HEK293 (cell line): Measurements from ENCODE around the gene BAZ2B.

Experiments used
- GLIS1 ChIP-seq: fragments of 450-650 bp; formaldehyde crosslinking; IDR thresholded peaks from 2 replicates; pipeline ENCODE4 v1.5.1; 2016; ENCODE audit warnings: missing biosample characterization, missing genetic modification characterization
- GLIS2 ChIP-seq: fragments of 450-650 bp; formaldehyde crosslinking; IDR thresholded peaks from 2 replicates; pipeline ENCODE4 v1.5.1; 2016; ENCODE audit warnings: missing biosample characterization, missing genetic modification characterization
- IKZF3 ChIP-seq: fragments of 450-650 bp; IDR thresholded peaks from 2 replicates; pipeline ENCODE4 v1.5.0; 2018; ENCODE audit warnings: missing biosample characterization, mild to moderate bottlenecking, missing genetic modification characterization, moderate library complexity
- KLF16 ChIP-seq: fragments of 450-650 bp; formaldehyde crosslinking; IDR thresholded peaks from 2 replicates; pipeline ENCODE4 v1.5.1; 2017; ENCODE audit warnings: missing biosample characterization, missing genetic modification characterization
- SP2 ChIP-seq: fragments of 450-650 bp; formaldehyde crosslinking; IDR thresholded peaks from 2 replicates; pipeline ENCODE4 v1.5.1; 2016; ENCODE audit warnings: missing biosample characterization, missing genetic modification characterization
- SP3 ChIP-seq: fragments of 450-650 bp; formaldehyde crosslinking; IDR thresholded peaks from 2 replicates; pipeline ENCODE4 v1.5.1; 2016; ENCODE audit warnings: missing biosample characterization, missing genetic modification characterization
- TCF7L2 ChIP-seq: IDR thresholded peaks from 2 replicates; pipeline ENCODE4 v1.6.1; 2011; ENCODE audit warnings: low read depth, mild to moderate bottlenecking, inconsistent platforms, low read length, moderate library complexity, borderline replicate concordance
- ZBTB17 ChIP-seq: fragments of 450-650 bp; formaldehyde crosslinking; IDR thresholded peaks from 2 replicates; pipeline ENCODE4 v1.5.1; 2016; ENCODE audit warnings: missing biosample characterization, missing genetic modification characterization
- ZBTB20 ChIP-seq: fragments of 450-650 bp; formaldehyde crosslinking; IDR thresholded peaks from 2 replicates; pipeline ENCODE4 v1.5.1; 2016; ENCODE audit warnings: missing biosample characterization, missing genetic modification characterization
- ZFP37 ChIP-seq: fragments of 450-650 bp; formaldehyde crosslinking; IDR thresholded peaks from 2 replicates; pipeline ENCODE4 v1.5.1; 2016; ENCODE audit warnings: missing biosample characterization, missing genetic modification characterization
- ZNF169 ChIP-seq: fragments of 450-650 bp; formaldehyde crosslinking; IDR thresholded peaks from 2 replicates; pipeline ENCODE4 v1.5.1; 2016; ENCODE audit warnings: missing biosample characterization, missing genetic modification characterization
- ZNF2 ChIP-seq: fragments of 450-650 bp; formaldehyde crosslinking; IDR thresholded peaks from 2 replicates; pipeline ENCODE4 v1.5.1; 2016; ENCODE audit warnings: missing biosample characterization, missing genetic modification characterization
- ZNF335 ChIP-seq: fragments of 450-650 bp; formaldehyde crosslinking; conservative IDR thresholded peaks from 2 replicates; pipeline ENCODE4 v1.5.1; 2016; ENCODE audit warnings: missing biosample characterization, missing genetic modification characterization
- ZNF341 ChIP-seq: fragments of 450-650 bp; formaldehyde crosslinking; IDR thresholded peaks from 2 replicates; pipeline ENCODE4; 2016; ENCODE audit warnings: low read depth, missing biosample characterization, missing genetic modification characterization
- ZNF366 ChIP-seq: fragments of 450-650 bp; formaldehyde crosslinking; conservative IDR thresholded peaks from 2 replicates; pipeline ENCODE4 v1.5.1; 2016; ENCODE audit warnings: missing biosample characterization, missing genetic modification characterization
- ZNF37A ChIP-seq: fragments of 450-650 bp; IDR thresholded peaks from 2 replicates; pipeline ENCODE4 v1.5.1; 2018; ENCODE audit warnings: missing biosample characterization, missing genetic modification characterization
- ZNF48 ChIP-seq: fragments of 450-650 bp; formaldehyde crosslinking; IDR thresholded peaks from 2 replicates; pipeline ENCODE4 v1.5.1; 2016; ENCODE audit warnings: missing biosample characterization, missing genetic modification characterization
- ZNF510 ChIP-seq: fragments of 450-650 bp; formaldehyde crosslinking; IDR thresholded peaks from 2 replicates; pipeline ENCODE4 v1.5.1; 2018; ENCODE audit warnings: mild to moderate bottlenecking, missing genetic modification characterization, missing biosample characterization; ENCODE audit not compliant: insufficient replicate concordance
- ZNF629 ChIP-seq: fragments of 450-650 bp; formaldehyde crosslinking; IDR thresholded peaks from 2 replicates; pipeline ENCODE4 v1.5.1; 2017; ENCODE audit warnings: missing biosample characterization, missing genetic modification characterization
- ZNF776 ChIP-seq: fragments of 450-650 bp; formaldehyde crosslinking; IDR thresholded peaks from 2 replicates; pipeline ENCODE4 v1.5.0; 2017; ENCODE audit warnings: missing biosample characterization, missing genetic modification characterization, borderline replicate concordance
- ZNF791 ChIP-seq: fragments of 450-650 bp; formaldehyde crosslinking; IDR thresholded peaks from 2 replicates; pipeline ENCODE4 v1.5.1; 2016; ENCODE audit warnings: missing biosample characterization, missing genetic modification characterization
- TF ChIP-seq, protein P1 (sequence below): fragments of 450-650 bp; formaldehyde crosslinking; optimal IDR thresholded peaks from 2 replicates; pipeline ENCODE3; 2016; ENCODE audit warnings: missing biosample characterization, mild to moderate bottlenecking, missing genetic modification characterization
- TF ChIP-seq, protein P2 (sequence below): fragments of 450-650 bp; formaldehyde crosslinking; IDR thresholded peaks from 2 replicates; pipeline ENCODE4 v1.5.1; 2017; ENCODE audit warnings: missing biosample characterization, missing genetic modification characterization
- TF ChIP-seq, protein P3 (sequence below): fragments of 450-650 bp; IDR thresholded peaks from 2 replicates; pipeline ENCODE4 v1.5.1; 2018; ENCODE audit warnings: missing biosample characterization, missing genetic modification characterization
- TF ChIP-seq, protein P4 (sequence below): fragments of 450-650 bp; formaldehyde crosslinking; IDR thresholded peaks from 2 replicates; pipeline ENCODE4 v1.5.1; 2016; ENCODE audit warnings: missing biosample characterization, missing genetic modification characterization

The BAZ2B gene

DNA sequence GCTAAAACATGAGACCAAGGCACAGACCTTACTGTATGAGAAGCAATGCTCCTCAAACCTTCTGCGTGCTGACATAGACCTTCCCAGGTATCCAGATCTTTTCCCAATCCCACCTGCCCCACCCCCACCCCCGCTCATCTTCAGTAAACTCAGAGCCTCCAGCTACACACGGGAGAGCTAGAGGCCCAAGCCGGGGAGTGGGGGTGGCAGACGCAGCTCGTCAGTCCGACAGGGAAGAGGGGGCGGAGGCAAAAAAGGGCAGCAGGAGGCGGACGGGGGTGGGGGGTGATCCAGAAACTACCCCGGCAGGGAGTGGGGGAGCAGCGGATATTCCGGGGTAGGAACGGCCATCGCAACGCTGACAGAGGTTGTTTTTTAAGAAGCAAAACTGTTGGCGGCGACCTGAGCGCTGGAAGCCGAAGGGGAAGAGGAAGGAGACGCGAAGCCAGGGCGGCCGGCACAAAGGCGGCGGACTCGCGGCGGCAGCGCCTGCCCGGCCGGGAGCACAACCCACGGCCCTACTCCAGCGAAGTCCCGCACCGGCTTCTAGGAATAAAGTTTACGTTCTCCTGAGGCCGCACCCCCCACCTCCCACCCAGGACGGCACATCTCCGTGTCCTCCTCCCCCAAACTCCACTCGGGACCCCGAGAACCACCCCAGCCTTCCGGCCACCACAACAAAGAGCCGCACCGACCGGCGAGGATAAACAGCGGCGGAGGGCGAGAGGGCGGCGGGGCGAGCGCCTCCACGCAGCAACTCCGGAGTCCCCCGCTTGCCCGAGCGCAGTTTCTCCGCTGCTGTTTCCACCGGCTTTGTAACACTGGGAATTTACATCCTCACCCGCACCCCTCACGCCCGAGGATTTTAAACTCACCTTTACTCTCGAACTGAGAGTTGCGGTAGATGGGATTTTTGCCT is 722 bp downstream of the BAZ2B start (continued):
- peak; percentile 60 for TF ChIP-seq GLIS1 (tag by site-specific recombination)
- peak; percentile 10; the same call in 1 of the 2 replicates for TF ChIP-seq ZNF629
- TF ChIP-seq, protein P1, sequence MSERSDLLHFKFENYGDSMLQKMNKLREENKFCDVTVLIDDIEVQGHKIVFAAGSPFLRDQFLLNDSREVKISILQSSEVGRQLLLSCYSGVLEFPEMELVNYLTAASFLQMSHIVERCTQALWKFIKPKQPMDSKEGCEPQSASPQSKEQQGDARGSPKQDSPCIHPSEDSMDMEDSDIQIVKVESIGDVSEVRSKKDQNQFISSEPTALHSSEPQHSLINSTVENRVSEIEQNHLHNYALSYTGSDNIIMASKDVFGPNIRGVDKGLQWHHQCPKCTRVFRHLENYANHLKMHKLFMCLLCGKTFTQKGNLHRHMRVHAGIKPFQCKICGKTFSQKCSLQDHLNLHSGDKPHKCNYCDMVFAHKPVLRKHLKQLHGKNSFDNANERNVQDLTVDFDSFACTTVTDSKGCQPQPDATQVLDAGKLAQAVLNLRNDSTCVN (tag by site-specific recombination) = peak; percentile 31
- TF ChIP-seq ZNF366 (tag by site-specific recombination) = peak; percentile 29; the same call in 1 of the 2 replicates
- peak; percentile 79 for TF ChIP-seq ZBTB17 (tag by site-specific recombination)
- TF ChIP-seq SP2 (tag by site-specific recombination) = peak; percentile 41; the same call in 1 of the 2 replicates
- no peak for TF ChIP-seq ZNF510
- peak; percentile 68; the same call in 1 of the 2 replicates for TF ChIP-seq TCF7L2
- 0 out of 2 replicates have a peak, but pooled peaks have one; percentile 40 for TF ChIP-seq KLF16 (tag by site-specific recombination)
- peak; percentile 92 for TF ChIP-seq ZNF341
- no peak for TF ChIP-seq ZNF37A (tag by site-specific recombination)
- TF ChIP-seq, protein P2, sequence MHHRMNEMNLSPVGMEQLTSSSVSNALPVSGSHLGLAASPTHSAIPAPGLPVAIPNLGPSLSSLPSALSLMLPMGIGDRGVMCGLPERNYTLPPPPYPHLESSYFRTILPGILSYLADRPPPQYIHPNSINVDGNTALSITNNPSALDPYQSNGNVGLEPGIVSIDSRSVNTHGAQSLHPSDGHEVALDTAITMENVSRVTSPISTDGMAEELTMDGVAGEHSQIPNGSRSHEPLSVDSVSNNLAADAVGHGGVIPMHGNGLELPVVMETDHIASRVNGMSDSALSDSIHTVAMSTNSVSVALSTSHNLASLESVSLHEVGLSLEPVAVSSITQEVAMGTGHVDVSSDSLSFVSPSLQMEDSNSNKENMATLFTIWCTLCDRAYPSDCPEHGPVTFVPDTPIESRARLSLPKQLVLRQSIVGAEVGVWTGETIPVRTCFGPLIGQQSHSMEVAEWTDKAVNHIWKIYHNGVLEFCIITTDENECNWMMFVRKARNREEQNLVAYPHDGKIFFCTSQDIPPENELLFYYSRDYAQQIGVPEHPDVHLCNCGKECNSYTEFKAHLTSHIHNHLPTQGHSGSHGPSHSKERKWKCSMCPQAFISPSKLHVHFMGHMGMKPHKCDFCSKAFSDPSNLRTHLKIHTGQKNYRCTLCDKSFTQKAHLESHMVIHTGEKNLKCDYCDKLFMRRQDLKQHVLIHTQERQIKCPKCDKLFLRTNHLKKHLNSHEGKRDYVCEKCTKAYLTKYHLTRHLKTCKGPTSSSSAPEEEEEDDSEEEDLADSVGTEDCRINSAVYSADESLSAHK (tag by site-specific recombination) = peak; percentile 94
- no peak for TF ChIP-seq ZNF791 (tag by site-specific recombination)
- peak; percentile 83 for TF ChIP-seq ZFP37
- TF ChIP-seq, protein P3, sequence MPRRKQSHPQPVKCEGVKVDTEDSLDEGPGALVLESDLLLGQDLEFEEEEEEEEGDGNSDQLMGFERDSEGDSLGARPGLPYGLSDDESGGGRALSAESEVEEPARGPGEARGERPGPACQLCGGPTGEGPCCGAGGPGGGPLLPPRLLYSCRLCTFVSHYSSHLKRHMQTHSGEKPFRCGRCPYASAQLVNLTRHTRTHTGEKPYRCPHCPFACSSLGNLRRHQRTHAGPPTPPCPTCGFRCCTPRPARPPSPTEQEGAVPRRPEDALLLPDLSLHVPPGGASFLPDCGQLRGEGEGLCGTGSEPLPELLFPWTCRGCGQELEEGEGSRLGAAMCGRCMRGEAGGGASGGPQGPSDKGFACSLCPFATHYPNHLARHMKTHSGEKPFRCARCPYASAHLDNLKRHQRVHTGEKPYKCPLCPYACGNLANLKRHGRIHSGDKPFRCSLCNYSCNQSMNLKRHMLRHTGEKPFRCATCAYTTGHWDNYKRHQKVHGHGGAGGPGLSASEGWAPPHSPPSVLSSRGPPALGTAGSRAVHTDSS = 0 out of 2 replicates have a peak, but pooled peaks have one; percentile 4
- TF ChIP-seq, protein P4, sequence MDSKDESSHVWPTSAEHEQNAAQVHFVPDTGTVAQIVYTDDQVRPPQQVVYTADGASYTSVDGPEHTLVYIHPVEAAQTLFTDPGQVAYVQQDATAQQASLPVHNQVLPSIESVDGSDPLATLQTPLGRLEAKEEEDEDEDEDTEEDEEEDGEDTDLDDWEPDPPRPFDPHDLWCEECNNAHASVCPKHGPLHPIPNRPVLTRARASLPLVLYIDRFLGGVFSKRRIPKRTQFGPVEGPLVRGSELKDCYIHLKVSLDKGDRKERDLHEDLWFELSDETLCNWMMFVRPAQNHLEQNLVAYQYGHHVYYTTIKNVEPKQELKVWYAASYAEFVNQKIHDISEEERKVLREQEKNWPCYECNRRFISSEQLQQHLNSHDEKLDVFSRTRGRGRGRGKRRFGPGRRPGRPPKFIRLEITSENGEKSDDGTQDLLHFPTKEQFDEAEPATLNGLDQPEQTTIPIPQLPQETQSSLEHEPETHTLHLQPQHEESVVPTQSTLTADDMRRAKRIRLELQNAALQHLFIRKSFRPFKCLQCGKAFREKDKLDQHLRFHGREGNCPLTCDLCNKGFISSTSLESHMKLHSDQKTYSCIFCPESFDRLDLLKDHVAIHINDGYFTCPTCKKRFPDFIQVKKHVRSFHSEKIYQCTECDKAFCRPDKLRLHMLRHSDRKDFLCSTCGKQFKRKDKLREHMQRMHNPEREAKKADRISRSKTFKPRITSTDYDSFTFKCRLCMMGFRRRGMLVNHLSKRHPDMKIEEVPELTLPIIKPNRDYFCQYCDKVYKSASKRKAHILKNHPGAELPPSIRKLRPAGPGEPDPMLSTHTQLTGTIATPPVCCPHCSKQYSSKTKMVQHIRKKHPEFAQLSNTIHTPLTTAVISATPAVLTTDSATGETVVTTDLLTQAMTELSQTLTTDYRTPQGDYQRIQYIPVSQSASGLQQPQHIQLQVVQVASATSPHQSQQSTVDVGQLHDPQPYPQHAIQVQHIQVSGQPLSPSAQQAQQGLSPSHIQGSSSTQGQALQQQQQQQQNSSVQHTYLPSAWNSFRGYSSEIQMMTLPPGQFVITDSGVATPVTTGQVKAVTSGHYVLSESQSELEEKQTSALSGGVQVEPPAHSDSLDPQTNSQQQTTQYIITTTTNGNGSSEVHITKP (tag by site-specific recombination) = peak; percentile 88
- peak; percentile 62; the same call in 1 of the 2 replicates for TF ChIP-seq SP3 (tag by site-specific recombination)
- no peak for TF ChIP-seq ZNF169 (tag by site-specific recombination)
- 0 out of 2 replicates have a peak, but pooled peaks have one; percentile 24 for TF ChIP-seq ZNF2
- peak; percentile 72 for TF ChIP-seq ZNF335 (tag by site-specific recombination)
- TF ChIP-seq GLIS2 = peak; percentile 78
- no peak for TF ChIP-seq ZNF776 (tag by site-specific recombination)
- TF ChIP-seq ZBTB20 (tag by site-specific recombination) = peak; percentile 66; the same call in 1 of the 2 replicates
- TF ChIP-seq IKZF3 (tag by site-specific recombination) = peak; percentile 94
- TF ChIP-seq ZNF48 (tag by site-specific recombination) = no peak
